Left lung (tissue), 10 donors: ENCODE results near the gene RNU6-7. TPM values are rescaled to one million over a fixed set of nuclear protein-coding genes. Genes with fewer than 3 reads are reported as not detected.
A peak's percentile ranks its signal among the peaks of the same experiment; 100 is the strongest.

Experiments
- ATAC-seq: fragments of 200-7000 bp; cut with Tn5 transposase; one replicate; pipeline ENCODE4 v1.9.1; 2020; ENCODE audit warnings: moderate library complexity
- DNase-seq, 4 donors: peaks; one replicate each; pipeline ENCODE4 v3.0.0-alpha.2; 2013 to 2020
- H3K27ac ChIP-seq, 2 donors: fragments of 200-600 bp; sonication (generic) in 1 of 2; one replicate each; pipeline versions ENCODE4 v1.5.0 to v1.8.0; 2020 to 2021
- H3K27me3 ChIP-seq, 2 donors: fragments of 200-600 bp; sonication (generic) in 1 of 2; one replicate each; pipeline versions ENCODE4 v1.5.0 to v1.8.0; 2020 to 2021
- H3K36me3 ChIP-seq, 2 donors: fragments of 200-600 bp; sonication (generic) in 1 of 2; one replicate each; pipeline versions ENCODE4 v1.5.0 to v1.8.0; 2020 to 2021
- H3K4me1 ChIP-seq, 2 donors: fragments of 200-600 bp; one replicate each; pipeline ENCODE4 v1.8.0; 2021
- H3K4me3 ChIP-seq, 2 donors: fragments of 200-600 bp; sonication (generic) in 1 of 2; one replicate each; pipeline versions ENCODE4 v1.5.0 to v1.8.0; 2020 to 2021; ENCODE audit warnings: mild to moderate bottlenecking in 1 of 2
- H3K9me3 ChIP-seq, 2 donors: fragments of 200-600 bp; sonication (generic) in 1 of 2; one replicate each; pipeline versions ENCODE4 v1.5.0 to v1.8.0; 2020 to 2021
- CTCF ChIP-seq, 2 donors: fragments of 200-600 bp; sonication (generic) in 1 of 2; IDR thresholded peaks; one replicate each; pipeline versions ENCODE4 v1.5.0 to v1.8.0; 2021; ENCODE audit warnings: antibody characterized with exemption in 2 of 2
- intact Hi-C, 2 donors: fragments of 100-400 bp; cut with DNase I; formaldehyde crosslinking; loops; one replicate each; pipeline versions ENCODE4 v1.11.2 to v1.14.2; 2022
- polyA plus RNA-seq, 6 donors: library from polyadenylated mRNA; unstranded; fragments of 120-200 nt; gene quantifications; one replicate each; pipeline ENCODE4 v1.2.1, GENCODE V29; 2013; ENCODE audit not compliant: insufficient read length in 6 of 6
- total RNA-seq, 2 donors: library from RNA; stranded (reverse); fragmentation: NEBNext Ultra II Directional; extraction: Animal tissue kit (Norgen Biotek cat#: 25700); gene quantifications; one replicate each; pipeline ENCODE4 v1.2.1, GENCODE V29; 2021
- donor health status: DM: no; HTN: yes; CAD: no.
- donor health status: DM: no; HTN: no; CAD: no.

The RNU6-7 gene
- total and polyA plus RNA-seq, 8 donors, result not detected

GRCh38 chr14:32225378-32225920 lies 23.6 kb downstream of the RNU6-7 start:
- intact Hi-C loops, result no loop called here
- ATAC-seq, result peak; percentile 15
- H3K27ac ChIP-seq, result peak overlapping the region; percentile 61

GRCh38 chr14:32226056-32226455 lies 24.2 kb downstream of the RNU6-7 start:
- no peak for TF ChIP-seq CTCF (IDR thresholded peaks at IDR 0.05)
- Histone ChIP-seq H3K27ac (peak overlapping the region; percentile 61), H3K4me1 (peaks cover 0 to 4% of the 10 kb centered on the region in 2 donors), H3K9me3 (no peaks in the 10 kb centered on the region), H3K27me3 (no peaks in the 10 kb centered on the region), H3K4me3 (no peak overlapping the region), H3K36me3 (no peaks in the 10 kb centered on the region)
- DNase-seq (peak in 2 of 4 donors; percentile 18 to 74), ATAC-seq (peak; percentile 83)
- intact Hi-C loops, result no loop called here

More at GRCh38 chr14:32225378-32225920, 23.6 kb downstream of the RNU6-7 start:
- Histone ChIP-seq H3K4me3 (no peak overlapping the region), H3K4me1 (no peaks in the 10 kb centered on the region), H3K27me3 (no peaks in the 10 kb centered on the region), H3K9me3 (no peaks in the 10 kb centered on the region), H3K36me3 (no peaks in the 10 kb centered on the region)
- no peak for DNase-seq
- TF ChIP-seq CTCF (IDR thresholded peaks at IDR 0.05), result no peak

- intact Hi-C loops, result no loop called here
Measured at GRCh38 chr14:32230181-32230580, 28.3 kb downstream of the RNU6-7 start.

GRCh38 chr14:32230695-32231280 lies 28.9 kb downstream of the RNU6-7 start:
- Histone ChIP-seq H3K36me3 (no peaks in the 10 kb centered on the region), H3K27me3 (no peaks in the 10 kb centered on the region), H3K9me3 (no peaks in the 10 kb centered on the region), H3K4me1 (peaks cover 0 to 4% of the 10 kb centered on the region in 2 donors), H3K4me3 (no peak overlapping the region), H3K27ac (no peak overlapping the region)
- DNase-seq, result no peak
- intact Hi-C loops, result no loop called here
- TF ChIP-seq CTCF (IDR thresholded peaks at IDR 0.05), result no peak
- ATAC-seq, result peak; percentile 30

More at GRCh38 chr14:32230181-32230580, 28.3 kb downstream of the RNU6-7 start:
- Histone ChIP-seq H3K9me3 (no peaks in the 10 kb centered on the region), H3K27me3 (no peaks in the 10 kb centered on the region), H3K4me1 (peaks cover 0 to 4% of the 10 kb centered on the region in 2 donors), H3K4me3 (no peak overlapping the region), H3K36me3 (no peaks in the 10 kb centered on the region), H3K27ac (no peak overlapping the region)
- DNase-seq (no peak), ATAC-seq (no peak)
- no peak for TF ChIP-seq CTCF (IDR thresholded peaks at IDR 0.05)

GRCh38 chr14:32232481-32232880 lies 30.6 kb downstream of the RNU6-7 start:
- H3K9me3 ChIP-seq, result peaks cover 0 to 2% of the 10 kb centered on the region in 2 donors
- no peak overlapping the region for H3K4me3 ChIP-seq
- ATAC-seq (no peak), DNase-seq (no peak)
- no peak overlapping the region for H3K27ac ChIP-seq
- H3K36me3 ChIP-seq, result no peaks in the 10 kb centered on the region
- H3K27me3 ChIP-seq, result no peaks in the 10 kb centered on the region
- H3K4me1 ChIP-seq, result peaks cover 0 to 4% of the 10 kb centered on the region in 2 donors
- no peak for TF ChIP-seq CTCF (IDR thresholded peaks at IDR 0.05)
- intact Hi-C loops, result no loop called here
